ENCODE results near the gene WEE2. TPM values are rescaled to one million over a fixed set of nuclear protein-coding genes. Genes with fewer than 3 reads are reported as not detected.

Gene WEE2
- under 1 TPM in 7 of 10 donors, not detected in 3; 0.04 to 0.31 (median 0.15) TPM for polyA plus RNA-seq (ENCODE audit: insufficient read length in 10 of 10)
- long read RNA-seq, donor 1: 0 reads
- long read RNA-seq, donor 2: 0 reads
- long read RNA-seq, donor 3: 0 reads
- long read RNA-seq, donor 4: 0 reads
- long read RNA-seq, donor 5: 0 reads
- long read RNA-seq, donor 6: 0 reads
- long read RNA-seq, donor 7: 0 reads
- long read RNA-seq, donor 8: 0 reads
- long read RNA-seq, donor 9: 0 reads

DNA sequence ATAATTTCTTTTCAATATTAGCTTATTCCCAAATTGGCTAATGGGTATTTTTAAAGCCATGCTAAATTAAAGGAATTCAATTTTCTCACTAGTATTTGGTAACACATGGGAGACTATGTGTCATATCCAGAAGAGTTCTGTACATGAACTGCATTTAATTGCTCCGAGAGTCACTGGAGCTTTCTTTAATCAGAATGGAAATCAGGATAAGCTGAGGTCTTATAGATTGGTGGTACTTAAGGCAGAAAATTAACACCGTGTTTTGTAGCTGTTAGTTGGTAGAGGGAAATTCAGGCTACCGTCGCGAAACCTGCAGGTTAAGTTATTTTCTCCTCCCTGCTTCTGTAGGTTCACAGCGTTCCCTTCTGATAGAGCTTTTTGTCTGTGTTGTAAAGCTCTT, at the start of gene WEE2:
TSS of gene WEE2 (plus strand) at position 3 of the 400 bp plus-strand sequence. CDS start 406 bp downstream, outside the sequence.
- no peak for DNase-seq

GRCh38 chr7:141659501-141659900, 48.7 kb upstream of the WEE2 start:
- no peak for DNase-seq

DNA sequence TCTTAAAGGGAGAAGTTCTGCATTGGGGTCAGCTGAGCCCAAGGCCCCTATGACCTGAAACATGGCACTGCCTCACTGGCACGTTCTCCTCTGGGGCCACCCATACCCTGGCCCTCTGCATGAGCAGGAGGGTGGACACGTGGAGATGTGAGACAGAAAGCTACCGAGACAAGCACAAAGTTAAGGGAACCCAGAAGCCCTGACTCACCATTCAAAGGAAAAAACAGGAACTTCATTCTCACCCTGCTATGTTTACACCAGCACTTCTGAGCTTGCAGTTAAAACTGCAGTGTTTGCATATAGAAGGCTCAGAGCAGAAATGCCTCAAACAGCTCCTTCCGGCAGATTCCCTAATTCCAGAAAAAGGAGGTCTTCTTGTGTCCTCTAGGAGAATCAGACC, 47.9 kb upstream of the WEE2 start:
- DNase-seq: peak in 2 of 3 donors; percentile 7 to 25

GRCh38 chr7:141663081-141663849, 44.9 kb upstream of the WEE2 start:
- DNase-seq: no peak

DNA sequence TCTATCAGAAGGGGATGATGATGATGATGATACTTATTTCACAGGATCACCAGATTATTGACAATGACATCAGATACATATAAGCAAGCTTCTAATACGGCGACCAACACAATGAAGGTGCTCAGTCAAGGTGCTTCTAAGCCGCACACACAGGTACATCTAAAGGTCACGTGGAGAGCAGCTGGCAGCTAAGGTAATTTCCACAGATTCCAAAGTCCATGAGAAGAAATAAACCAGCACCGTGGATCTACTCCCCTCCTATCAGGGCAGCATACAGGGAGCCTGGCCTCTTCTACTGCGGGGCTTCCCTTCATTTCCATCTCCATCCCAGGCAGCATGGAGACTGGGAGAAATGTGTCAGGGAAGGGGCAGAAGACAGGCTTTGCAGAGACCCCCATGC, 43.7 kb upstream of the WEE2 start:
- DNase-seq: no peak

DNA sequence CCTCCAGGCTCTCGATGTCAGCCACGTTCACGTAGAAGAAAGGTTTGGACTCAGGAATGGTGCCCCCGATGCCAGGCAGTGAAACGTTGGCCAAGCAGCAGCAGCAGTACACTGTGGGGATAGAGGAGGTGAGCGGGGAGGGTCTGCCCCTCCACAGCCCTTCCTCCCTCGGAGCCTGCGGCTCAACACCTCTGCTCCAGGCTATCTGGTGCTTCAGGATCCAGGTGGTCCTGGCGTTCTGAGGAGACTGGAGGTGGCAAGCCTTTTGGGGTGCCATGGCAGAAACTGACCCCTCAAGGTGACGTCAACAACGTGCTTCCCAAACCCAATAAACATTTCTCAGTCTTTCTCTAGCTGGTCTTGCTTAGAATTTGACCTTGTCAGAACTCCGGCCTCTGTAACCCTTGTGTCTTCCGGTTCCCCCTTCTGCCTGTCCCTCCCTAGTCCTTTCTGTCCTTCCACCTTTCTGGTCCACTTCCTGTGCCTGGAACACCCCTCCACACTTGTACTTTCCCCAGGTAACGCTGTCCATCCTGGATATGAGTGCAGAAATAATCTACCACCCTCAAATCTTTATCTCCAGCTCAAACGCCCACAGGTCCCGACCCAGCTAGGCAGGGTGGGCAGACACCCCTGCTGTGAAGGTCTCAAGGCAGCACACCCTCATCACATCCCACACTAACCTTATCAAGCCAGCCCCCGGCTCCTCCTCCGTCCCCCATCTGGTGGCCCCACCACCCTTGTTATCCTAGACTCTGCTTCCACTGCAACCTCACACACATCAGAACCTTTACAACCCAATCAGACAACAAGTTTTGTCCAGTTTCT, 42.7 kb upstream of the WEE2 start:
- no peak for DNase-seq

- no peak for DNase-seq
These were observed 42.1 kb upstream of the WEE2 start for GRCh38 chr7:141666071-141666470.

- no peak for DNase-seq
These were observed 39.3 kb upstream of the WEE2 start for GRCh38 chr7:141668853-141669252.

- no peak for DNase-seq
These were observed 36.3 kb upstream of the WEE2 start for GRCh38 chr7:141671705-141672496.

- no peak for DNase-seq
These were observed 34.8 kb upstream of the WEE2 start for GRCh38 chr7:141673346-141673745.

DNA sequence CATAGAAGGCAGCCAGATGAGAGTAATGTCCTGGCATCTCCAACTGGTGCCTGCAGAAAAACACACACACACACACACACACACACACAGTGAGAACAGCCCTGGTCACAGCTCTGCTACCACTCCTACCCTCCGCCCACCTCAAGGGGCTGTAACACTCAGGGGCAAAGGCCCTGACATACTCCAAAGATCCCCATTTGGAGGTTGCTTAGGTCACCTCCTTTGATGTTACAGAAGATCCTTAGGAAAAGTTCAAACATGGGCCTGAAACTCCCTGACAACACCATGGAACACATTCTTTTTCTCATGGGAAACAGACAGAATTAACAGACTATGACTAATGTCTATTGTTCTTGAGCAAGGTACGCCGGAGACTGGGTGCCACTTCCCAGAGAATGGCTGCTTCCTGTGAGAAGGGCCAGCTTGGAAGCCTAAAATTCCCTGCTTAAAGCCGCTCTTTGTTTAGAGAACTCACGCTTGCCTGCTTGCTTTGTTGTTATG, 33.9 kb upstream of the WEE2 start:
- DNase-seq: no peak

- DNase-seq: no peak
These were observed 33.5 kb upstream of the WEE2 start for GRCh38 chr7:141674702-141675101.

DNA sequence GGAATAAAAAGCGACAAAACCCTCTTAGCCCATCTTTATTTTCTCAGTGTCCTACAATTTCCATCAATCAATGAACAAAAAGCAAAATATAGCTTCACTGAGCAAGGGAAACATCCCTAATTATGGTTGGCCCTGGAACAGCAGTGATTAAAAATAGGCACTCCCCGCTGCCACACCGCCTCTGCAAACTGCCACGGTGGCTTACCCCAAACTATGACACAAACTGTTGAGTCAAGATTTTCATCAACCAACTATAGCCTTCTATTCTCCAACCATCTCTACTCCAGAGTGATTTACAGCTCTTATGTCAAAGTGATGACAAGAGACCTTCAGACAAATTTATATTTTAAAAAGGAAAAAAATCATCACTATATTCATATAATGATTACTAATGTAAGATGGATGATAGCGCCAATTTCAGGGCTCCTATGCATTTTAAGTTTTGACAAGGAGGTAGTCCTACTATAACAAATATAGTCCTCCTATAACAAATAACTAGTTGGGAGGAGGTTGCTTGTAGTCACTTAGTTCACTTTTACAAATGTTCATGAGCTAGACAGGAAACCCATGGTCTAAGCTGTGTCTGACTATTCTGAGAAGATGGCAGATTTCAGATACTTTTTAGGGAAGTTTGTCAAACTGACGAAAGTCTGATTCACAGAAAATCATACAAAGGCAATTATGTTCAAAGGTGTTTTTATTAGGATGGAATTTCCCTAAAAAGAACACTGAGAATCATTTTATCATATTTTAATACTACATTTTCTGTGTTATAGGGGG, 32.5 kb upstream of the WEE2 start:
- no peak for DNase-seq

- DNase-seq: no peak
These were observed 31.5 kb upstream of the WEE2 start for GRCh38 chr7:141676618-141677017.

GRCh38 chr7:141679014-141679413, 29.1 kb upstream of the WEE2 start:
- DNase-seq: no peak

DNA sequence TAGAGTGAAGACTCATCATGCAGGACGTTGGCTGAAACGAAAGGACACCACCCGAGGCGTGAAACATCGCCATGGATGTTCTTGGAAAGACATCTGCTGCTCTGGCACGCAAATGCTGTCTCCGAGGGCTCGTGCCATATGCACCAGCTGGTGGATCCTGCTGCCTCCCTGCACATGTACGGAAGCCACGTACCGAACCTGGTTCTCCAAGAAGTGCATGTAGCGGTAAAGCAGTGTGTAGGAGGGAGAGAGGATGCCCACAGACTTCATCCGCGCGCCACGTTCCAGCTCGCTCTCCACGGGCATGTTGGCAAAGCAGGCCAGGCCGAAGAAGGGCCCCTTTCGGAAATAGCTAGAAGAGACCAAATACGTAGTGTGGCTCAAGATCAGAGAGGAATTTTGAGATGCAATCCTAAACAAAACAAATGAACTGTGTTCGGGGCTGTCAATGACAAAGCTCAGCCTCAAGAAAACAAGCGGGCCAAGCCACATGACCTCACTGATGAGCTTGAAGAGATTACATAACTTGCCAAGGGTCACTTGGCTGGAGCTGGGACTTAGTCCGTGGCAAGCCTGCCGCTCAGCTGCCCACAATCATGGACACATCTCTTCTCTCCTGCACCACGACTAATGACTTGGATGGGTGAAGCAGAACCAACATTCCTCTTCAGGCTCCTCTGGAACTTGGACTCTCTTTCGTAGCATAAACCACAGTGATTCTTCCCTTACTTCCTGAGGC, 22.7 kb upstream of the WEE2 start:
- peak; percentile 25 to 65 (median 40) for DNase-seq

- no peak for DNase-seq
These were observed 22.1 kb upstream of the WEE2 start for GRCh38 chr7:141686074-141686473.

- DNase-seq: no peak
These were observed 21.5 kb upstream of the WEE2 start for GRCh38 chr7:141686670-141687069.

DNA sequence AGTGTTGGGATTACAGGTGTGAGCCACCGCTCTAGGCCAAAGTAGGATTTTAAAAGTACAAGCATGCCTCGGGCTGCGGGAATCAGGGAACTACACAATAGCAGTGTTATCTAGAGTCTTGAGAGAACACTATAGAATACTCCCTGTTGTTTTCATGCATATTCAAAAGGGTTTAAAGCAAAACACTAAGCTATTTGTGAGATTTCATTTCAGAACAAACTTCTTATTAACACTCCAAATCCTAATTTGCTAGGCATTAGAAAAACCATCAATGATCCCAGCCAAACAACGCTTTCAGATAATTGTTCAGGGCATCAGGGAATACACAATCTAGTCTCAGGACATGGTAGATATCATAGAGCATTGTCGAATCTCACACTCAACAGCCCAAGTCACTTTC, 20.1 kb upstream of the WEE2 start:
- DNase-seq: no peak

Measured in muscle of back (tissue), 13 donors.